ELF-1 (cell line): ENCODE measurements around the gene FAM118A.
A peak's percentile ranks its signal among the peaks of the same experiment; 100 is the strongest.
"Not testable (repeated sequence)": the region's sequence is repeated elsewhere in the genome, so short reads cannot be mapped to it uniquely, and the experiment has no call there.

Experiments
- DNase-seq: peaks from one replicate; pipeline ENCODE4 v3.0.0-alpha.2; 2016; ENCODE audit warnings: low read depth, low spot score

Gene FAM118A

GRCh38 chr22:45281010-45281409 lies 28.7 kb upstream of the FAM118A start:
- DNase-seq, result no peak

DNA sequence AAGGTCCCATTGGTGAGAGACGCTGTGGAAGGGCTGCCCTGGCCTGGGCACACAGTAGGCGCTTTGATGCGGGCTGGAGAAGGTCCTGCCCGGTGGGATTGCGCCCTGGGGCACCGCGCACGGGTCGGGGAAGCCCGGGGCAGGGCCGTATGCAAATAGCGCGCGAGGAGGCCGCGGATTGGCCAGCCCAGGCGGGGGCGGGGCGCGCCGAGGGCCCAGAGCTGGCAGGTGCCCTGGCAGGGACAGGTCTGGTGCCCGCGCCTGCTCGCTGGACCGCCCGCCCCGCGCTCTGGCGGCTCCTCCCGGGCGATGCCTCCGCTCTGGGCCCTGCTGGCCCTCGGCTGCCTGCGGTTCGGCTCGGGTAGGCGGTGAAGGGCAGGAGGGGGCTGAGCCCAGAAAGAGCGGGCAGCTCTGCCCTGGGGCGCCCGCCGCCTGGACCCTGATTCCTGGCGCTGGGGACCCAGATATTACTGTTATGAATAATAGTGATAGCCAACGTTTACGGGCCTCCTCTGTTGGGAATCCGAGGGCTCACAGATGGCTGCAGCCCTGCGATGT lies 24.9 kb upstream of the FAM118A start, which contains the start of gene UPK3A:
TSS of gene UPK3A (plus strand) at position 245 of the 558 bp plus-strand sequence. CDS start at position 310, 65 bp downstream.
- peak; percentile 67 for DNase-seq

DNA sequence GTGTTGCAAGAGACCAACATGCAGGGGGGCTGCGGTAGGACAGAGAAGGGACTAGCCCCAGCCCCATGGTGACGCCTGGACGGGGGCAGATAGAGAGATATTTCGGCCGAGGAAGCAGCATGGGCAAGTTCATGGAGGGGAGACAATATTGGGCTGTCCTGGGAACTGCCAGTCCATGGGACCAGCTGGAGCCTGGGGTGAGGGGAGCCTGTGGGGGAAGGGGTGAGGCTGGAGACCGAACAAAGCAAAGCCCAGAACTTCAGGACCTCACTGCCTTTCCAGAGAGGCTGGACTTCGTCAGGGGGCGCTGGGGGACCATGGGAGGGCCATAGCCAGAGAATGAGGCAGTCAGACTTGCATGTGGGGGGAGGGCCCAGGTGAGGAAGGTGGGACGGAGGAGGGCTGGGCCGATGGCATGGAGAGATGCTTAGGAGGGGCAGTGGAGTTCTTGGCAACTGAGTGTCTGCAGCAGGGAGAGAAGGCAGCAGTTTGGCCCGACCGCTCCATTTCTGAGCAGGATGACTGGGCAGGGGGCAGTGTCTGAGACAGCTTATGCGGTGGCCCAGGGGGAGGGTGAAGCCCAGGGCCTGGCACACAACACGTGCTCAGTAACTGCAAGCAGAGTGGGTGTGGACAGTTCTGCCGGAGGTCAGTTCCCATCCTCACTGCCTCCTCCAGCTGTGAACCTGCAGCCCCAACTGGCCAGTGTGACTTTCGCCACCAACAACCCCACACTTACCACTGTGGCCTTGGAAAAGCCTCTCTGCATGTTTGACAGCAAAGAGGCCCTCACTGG lies 24.3 kb upstream of the FAM118A start:
- no peak for DNase-seq

DNA sequence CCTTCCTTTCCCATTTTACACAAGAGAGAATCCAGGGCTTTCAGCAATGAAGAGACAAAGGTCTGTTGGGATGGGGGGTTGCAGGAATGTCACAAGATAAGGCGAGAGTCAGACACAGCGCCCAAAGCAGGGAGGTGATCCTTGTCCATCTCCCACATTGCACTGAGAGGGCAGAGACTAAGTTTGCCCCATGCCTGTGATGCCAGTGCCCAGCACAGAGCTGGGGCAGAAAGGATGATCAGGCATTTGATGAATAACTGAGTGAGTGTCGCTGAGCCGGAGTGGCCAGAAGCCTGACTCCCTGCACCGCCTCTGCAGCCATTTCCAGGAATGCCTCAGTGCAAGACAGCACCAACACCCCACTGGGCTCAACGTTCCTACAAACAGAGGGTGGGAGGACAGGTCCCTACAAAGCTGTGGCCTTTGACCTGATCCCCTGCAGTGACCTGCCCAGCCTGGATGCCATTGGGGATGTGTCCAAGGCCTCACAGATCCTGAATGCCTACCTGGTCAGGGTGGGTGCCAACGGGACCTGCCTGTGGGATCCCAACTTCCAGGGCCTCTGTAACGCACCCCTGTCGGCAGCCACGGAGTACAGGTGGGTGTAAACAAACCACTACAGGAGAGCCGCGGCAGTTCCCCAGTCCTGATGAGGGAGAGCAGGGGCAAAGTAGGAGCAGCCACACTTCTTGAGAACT lies 22.7 kb upstream of the FAM118A start:
- no peak for DNase-seq

- DNase-seq, result peak; percentile 64
Measured at GRCh38 chr22:45290410-45290936, 19.3 kb upstream of the FAM118A start.

DNA sequence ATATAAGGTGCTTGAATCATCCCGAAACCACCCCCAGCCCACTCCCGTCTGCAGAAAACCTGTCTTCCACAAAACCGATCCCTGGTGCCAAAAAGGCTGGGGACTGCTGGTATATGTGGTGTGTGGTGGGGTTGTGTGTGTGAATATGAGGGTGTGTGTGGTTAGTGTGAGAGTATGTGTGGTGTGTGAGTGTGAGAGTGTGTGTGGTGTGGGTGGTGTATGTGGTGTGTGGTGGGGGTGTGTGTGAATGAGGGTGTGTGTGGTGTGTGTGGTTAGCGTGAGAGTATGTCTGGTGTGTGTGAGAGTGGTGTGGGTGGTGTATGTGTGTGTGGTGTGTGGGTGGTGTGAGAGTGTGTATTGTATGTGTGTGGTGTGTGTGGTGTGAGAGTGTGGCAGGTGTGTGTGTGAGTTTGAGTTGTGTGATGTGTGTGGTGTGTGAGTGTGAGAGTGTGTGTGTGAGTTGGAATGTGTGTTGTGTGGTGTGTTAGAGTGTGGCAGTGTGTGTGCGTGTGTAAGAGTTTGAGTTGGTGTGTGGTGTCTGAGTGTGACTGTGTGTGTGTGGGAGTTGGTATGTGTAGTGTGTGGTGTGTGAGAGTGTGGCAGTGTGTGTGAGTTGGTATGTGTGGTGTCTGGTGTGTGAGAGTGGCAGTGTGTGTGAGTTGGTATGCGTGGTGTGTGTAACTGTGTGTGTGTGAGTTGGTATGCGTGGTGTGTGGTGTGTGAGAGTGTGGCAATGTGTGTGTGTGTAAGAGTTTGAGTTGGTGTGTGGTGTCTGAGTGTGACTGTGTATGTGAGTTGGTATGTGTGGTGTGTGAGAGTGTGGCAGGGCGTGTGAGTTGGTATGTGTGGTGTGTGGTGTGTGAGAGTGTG lies 18.4 kb upstream of the FAM118A start:
- DNase-seq, result no peak

DNA sequence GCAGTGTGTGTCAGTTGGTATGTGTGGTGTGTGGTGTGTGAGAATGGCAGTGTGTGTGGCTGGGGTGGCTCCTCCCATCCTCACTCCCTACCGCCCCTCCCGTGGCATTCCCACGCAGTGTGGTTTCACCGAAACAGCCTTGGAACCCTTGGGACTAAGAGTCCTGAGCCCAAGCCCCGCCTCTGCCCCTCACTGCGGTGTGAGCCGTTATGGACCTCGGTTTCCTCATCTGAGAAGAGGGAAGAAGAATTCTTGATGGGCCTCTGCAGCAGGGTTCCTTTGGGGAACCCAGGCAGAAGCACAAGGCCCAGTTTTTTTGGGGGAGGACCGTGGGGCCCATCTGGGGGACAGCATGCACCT lies 17.8 kb upstream of the FAM118A start:
- no peak for DNase-seq

DNA sequence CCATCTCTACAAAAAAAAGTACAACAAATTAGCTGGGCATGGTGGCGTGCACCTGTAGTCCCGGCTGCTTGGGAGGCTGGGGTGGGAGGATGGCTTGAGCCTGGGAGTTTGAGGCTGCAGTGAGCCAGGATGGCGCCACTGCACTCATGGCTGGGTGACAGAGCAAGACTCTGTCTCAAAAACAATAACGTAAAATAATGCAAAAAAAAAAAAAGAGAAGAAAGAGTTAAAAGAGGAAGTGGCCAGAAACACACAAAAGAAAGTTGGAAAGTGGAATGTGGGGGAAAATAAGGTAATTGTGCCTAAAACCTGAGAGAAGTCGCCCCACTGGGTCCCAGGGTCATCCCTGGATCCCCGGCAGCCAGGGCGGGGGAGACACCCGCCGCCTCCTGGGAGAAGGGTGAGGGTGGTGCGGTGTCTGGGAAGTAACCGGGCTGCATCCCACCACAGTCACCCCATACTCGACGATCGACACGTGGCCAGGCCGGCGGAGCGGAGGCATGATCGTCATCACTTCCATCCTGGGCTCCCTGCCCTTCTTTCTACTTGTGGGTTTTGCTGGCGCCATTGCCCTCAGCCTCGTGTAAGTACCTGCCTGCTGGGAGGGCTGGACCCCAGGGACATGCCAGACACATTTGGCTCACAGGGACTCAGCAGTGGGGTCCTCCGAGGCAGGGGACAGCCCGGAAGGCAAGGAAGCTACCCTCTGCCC lies 16.8 kb upstream of the FAM118A start:
- DNase-seq, result no peak

- no peak for DNase-seq
Measured at GRCh38 chr22:45294030-45294429, 15.7 kb upstream of the FAM118A start.

DNA sequence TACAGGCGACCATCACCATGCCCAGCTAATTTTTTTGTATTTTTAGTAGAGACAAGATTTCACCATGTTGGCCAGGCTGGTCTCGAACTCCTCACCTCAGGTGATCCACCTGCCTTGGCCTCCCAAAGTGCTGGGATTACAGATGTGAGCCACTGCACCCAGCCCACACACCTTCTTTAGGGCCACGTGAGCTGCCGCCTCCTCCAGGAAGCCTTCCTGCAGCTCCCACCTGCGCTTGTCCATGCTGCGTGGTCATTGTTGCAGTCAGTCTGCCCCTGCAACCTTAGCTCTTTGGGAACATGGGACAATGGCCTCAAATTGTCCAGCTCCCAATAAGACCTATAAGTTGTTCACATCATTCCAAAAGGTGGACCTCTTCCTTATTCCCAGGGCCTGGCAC lies 14.7 kb upstream of the FAM118A start:
- DNase-seq, result not testable (repeated sequence)

GRCh38 chr22:45295492-45295891 lies 14.2 kb upstream of the FAM118A start:
- no peak for DNase-seq

DNA sequence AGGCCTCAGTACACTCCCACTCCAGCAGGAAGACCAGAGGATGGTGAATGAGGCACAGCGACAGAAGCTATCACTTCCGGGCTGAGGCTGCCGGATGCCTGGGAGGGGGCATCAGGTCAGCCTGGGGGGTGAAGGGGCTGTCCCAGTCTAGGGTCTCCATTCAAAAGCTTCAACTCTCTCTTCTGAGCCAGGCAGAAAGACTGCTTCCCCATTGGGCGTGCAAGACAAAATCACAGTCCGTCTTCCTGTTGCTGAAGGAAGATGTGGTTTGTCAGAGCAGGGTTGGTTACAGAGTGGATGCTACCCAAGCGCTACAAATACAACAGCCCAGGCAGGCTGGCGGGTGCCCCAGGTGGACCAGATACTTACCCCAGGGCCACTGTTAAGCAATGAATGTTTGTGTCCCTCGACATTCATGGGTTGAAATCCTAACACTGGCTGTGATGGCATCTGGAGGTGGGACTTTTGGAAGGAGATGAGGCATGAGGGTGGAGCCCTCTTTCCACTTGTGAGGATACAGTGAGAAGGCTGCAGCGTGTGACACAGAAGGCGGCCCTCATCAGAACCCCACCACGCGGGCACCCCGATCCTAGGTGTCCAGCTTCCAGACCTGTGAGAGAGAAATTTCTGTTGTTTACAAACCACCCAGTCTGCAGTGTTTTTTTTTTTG lies 13.0 kb upstream of the FAM118A start:
- DNase-seq, result no peak

GRCh38 chr22:45298934-45299505 lies 10.7 kb upstream of the FAM118A start:
- no peak for DNase-seq

DNA sequence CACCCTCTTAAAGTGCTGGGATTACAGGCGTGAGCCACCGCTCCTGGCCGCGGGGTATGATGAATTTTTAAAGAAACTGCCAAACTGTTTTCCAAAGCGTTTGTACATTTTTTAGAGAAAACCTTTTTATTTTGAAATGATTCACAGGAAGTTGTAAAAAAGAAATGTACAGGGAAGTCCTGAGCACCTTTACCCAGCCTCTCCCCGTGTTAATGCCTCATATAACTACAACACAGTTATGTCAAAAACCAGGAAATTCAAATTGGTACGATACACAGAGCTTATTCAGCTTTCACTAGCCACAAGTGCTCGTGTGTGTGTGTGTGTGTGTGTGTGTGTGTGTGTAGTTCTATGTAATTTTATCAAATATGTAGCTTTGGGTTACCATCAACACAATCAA lies 7.0 kb upstream of the FAM118A start:
- no peak for DNase-seq

DNA sequence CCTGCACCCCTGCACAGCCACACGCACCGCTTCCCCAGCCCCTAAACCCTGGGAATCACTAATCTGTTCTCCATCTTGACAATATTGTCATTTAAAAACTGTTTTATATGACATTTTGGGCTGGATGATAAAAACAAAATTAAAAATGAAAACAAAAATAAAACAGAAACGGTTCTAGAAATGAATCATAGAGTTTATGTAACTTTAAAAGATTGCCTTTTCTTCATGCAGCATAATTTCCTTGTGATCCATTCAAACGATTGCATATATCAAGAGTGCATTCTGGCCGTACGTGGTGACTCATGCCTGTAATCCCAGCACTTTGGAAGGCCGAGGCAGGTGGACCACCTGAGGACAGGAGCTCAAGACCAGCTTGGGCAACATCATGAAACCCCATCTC lies 6.6 kb upstream of the FAM118A start:
- no peak for DNase-seq

- no peak for DNase-seq
Measured at GRCh38 chr22:45304971-45305370, 4.8 kb upstream of the FAM118A start.

- no peak for DNase-seq
Measured at GRCh38 chr22:45305456-45306075, 4.2 kb upstream of the FAM118A start.

DNA sequence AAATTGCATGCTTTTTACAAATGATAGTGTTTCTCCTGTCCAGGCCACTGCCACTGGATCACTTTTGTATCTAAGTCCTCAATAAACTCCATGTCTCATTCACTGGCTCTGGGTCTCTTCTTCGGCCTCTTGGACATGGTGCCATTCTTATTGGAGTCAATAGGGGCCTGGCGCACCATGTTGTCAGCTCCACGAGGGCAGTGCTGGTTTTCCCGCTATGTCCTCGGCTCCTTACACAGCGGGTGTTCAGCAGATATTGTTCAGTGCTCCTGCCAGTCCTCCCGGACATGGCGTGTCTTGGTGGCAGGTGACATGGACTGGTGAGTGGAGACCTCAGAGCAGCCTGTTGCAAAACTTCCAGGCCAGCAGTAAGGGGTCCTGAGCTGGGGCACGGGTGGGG lies 3.6 kb upstream of the FAM118A start:
- no peak for DNase-seq

DNA sequence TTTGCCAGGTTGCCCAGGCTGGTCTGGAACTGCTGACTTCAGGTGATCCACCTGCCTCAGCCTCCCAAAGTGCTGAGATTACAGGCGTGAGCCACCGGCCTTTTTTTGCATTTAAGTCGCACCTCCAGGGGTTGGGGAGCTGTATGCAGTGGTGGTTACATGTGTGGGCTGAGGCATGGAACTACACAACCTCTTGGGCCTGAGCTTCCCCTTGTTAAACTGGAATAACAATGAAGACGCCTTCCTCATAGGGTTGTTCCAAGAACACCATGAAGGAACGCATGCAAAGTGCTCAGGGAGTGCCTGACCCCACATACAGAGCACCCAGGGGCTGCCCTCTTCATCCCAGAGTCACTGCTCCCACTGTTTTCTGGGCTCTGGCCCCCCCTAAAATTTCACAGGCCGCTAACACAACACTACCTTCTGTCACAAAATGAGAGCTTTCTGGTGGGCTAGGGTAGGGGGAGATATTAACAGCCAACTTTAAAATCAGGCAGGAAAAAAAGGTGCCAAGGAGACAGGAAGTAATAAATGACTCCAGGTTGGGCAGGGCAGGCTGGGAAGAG lies 1.3 kb upstream of the FAM118A start:
- no peak for DNase-seq
